Esophagus squamous epithelium (tissue), 5 donors: ENCODE results near the gene CSMD2. TPM values are rescaled to one million over a fixed set of nuclear protein-coding genes. Genes with fewer than 3 reads are reported as not detected.
"Not testable (repeated sequence)": the region's sequence is repeated elsewhere in the genome, so short reads cannot be mapped to it uniquely, and the experiment has no call there.

Source experiments
- DNase-seq: peaks from one replicate; lab custom pipeline; 2025; lab: John Stamatoyannopoulos, UW
- H3K27ac ChIP-seq, 4 donors: fragments of 200-600 bp; sonication (generic); one replicate each; pipeline ENCODE4 v1.5.1; 2016 to 2019; ENCODE audit warnings: mild to moderate bottlenecking in 1 of 4
- H3K27me3 ChIP-seq, 4 donors: fragments of 200-600 bp; sonication (generic); 1 replicate in 3 of 4; 2 replicates in 1 of 4; pipeline versions ENCODE4 v1.5.1 to v1.6.0; 2017 to 2021; ENCODE audit warnings: antibody characterized with exemption in 1 of 4
- H3K36me3 ChIP-seq, 3 donors: fragments of 200-600 bp; sonication (generic); one replicate each; pipeline ENCODE4 v1.5.1; 2016 to 2019
- H3K4me1 ChIP-seq, 3 donors: fragments of 200-600 bp; sonication (generic); one replicate each; pipeline ENCODE4 v1.5.1; 2017 to 2019
- H3K4me3 ChIP-seq, 4 donors: fragments of 200-600 bp; sonication (generic); 1 replicate in 3 of 4; 2 replicates in 1 of 4; pipeline ENCODE4 v1.5.1; 2016 to 2019; ENCODE audit warnings: mild to moderate bottlenecking in 2 of 4, moderate library complexity in 1 of 4
- H3K9me3 ChIP-seq, 3 donors: fragments of 200-600 bp; sonication (generic); one replicate each; pipeline ENCODE4 v1.5.1; 2016 to 2019
- POLR2A ChIP-seq, 4 donors: fragments of 450-650 bp; IDR thresholded peaks; one replicate each; pipeline ENCODE4 v1.6.1; 2017; ENCODE audit warnings: antibody characterized with exemption in 4 of 4, mild to moderate bottlenecking in 4 of 4, moderate library complexity in 3 of 4
- WGBS, 2 donors: methylation state at CpG; one replicate each; pipeline ENCODE4 v1.1.5; 2018; 5-methylcytosine and 5-hydroxymethylcytosine counted together
- intact Hi-C: fragments of 100-400 bp; cut with DNase I; formaldehyde crosslinking; loops from one replicate; pipeline ENCODE4 v1.15.0; 2022
- total RNA-seq, 4 donors: library from RNA; depleted of rRNA; stranded (reverse); fragments of >200 nt; gene quantifications; one replicate each; pipeline ENCODE4 v1.1.0, GENCODE V29; 2016
- TF ChIP-seq, protein P1 (sequence below), 6 experiments: fragments of 450-650 bp in 4 of 6; fragments of 200-600 bp in 2 of 6; sonication (generic) in 2 of 6; IDR thresholded peaks; one replicate each; pipeline ENCODE4 v1.5.1; 2016 to 2019; ENCODE audit warnings: antibody characterized with exemption in 6 of 6, mild to moderate bottlenecking in 4 of 6, moderate library complexity in 4 of 6
- donor health status: DM: yes; HTN: yes; CAD: no.

The CSMD2 gene
- total RNA-seq, 4 donors from 2014 or later, result under 0.01 to 0.13 TPM; not detected in 2

DNA sequence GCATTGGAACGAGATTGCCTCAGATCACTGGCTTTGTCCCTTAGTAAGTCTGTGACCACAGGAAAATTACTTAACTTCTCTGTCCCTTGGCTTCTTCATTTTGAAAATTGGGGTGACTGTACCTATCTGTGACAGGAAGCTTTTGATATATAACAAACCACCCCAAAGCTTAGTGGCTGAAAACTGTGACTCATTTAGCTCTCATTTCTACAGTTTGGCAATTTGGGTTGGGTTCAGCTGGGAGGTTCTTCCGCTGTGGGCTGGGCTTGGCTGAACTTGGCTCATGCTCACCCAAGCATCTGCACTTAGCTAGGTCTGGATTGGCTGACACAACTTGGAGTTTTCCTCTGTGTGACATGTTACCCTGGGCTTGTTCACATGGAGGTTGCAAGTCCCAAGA is 25.7 kb upstream of the CSMD2 start:
- Histone ChIP-seq H3K36me3 (no peaks in the 10 kb centered on the region), H3K4me1 (no peaks in the 10 kb centered on the region), H3K27me3 (peaks cover 0 to 54% (median 0%) of the 10 kb centered on the region in 4 donors), H3K27ac (no peak overlapping the region), H3K9me3 (peaks cover 0 to 5% (median 0%) of the 10 kb centered on the region in 3 donors), H3K4me3 (no peak overlapping the region)
- intact Hi-C loops, result no loop called here
- WGBS, 2 donors, result 63 to 64% methylated on average over 1 to 2 of the region's 2 CpGs
- DNase-seq, result no peak
- TF ChIP-seq, protein P1, sequence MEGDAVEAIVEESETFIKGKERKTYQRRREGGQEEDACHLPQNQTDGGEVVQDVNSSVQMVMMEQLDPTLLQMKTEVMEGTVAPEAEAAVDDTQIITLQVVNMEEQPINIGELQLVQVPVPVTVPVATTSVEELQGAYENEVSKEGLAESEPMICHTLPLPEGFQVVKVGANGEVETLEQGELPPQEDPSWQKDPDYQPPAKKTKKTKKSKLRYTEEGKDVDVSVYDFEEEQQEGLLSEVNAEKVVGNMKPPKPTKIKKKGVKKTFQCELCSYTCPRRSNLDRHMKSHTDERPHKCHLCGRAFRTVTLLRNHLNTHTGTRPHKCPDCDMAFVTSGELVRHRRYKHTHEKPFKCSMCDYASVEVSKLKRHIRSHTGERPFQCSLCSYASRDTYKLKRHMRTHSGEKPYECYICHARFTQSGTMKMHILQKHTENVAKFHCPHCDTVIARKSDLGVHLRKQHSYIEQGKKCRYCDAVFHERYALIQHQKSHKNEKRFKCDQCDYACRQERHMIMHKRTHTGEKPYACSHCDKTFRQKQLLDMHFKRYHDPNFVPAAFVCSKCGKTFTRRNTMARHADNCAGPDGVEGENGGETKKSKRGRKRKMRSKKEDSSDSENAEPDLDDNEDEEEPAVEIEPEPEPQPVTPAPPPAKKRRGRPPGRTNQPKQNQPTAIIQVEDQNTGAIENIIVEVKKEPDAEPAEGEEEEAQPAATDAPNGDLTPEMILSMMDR (IDR thresholded peaks at IDR 0.05), result no peak
- no peak for TF ChIP-seq POLR2A (IDR thresholded peaks at IDR 0.05)

DNA sequence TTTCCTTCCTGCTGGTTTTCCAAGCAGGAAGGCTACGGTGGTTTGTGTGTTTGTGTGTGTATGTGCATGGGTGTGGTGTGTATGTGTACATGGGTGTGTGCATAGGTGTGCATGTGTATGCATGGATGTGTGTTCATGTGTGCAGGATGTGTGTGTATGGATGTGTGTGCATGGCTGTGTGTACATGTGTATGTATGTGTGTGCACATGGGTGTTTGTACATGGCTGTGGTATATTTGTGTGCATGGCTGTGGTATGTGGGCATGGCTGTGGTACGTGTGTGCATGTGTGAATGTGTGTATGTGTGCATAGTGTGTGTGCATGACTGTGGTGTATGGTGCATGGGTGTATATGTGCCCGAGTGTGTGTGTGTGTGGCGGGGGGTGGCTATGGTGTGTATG is 24.0 kb upstream of the CSMD2 start:
- H3K27ac ChIP-seq, result no peak overlapping the region
- WGBS, 2 donors, result 55 to 59% methylated on average over 4 of the region's 4 CpGs

DNA sequence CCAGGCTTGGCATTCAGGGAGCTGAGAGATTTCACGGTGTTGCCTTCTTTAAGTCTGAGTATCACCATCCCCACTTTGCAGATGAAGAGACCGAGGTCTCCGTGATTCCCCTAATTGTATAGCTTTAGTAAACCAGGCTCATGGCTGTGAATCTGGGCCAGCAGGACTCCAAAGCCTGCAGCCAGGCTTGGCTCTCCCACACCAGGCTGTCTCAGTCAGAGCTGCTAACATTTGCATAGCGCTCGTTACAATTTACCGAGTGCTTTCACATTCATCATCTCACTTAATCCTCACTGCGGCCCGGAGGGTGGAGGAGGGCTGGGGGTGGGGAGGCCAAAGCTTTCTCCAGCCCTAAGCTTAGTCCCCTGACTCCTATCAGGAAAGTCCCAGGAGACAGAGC is 23.4 kb upstream of the CSMD2 start:
- Histone ChIP-seq H3K9me3 (peaks cover 0 to 5% (median 0%) of the 10 kb centered on the region in 3 donors), H3K27ac (no peak overlapping the region), H3K4me3 (no peak overlapping the region), H3K27me3 (peaks cover 0 to 66% (median 0%) of the 10 kb centered on the region in 4 donors), H3K36me3 (no peaks in the 10 kb centered on the region), H3K4me1 (no peaks in the 10 kb centered on the region)
- TF ChIP-seq POLR2A (IDR thresholded peaks at IDR 0.05), result no peak
- TF ChIP-seq, protein P1 (IDR thresholded peaks at IDR 0.05), result no peak
- DNase-seq, result no peak
- intact Hi-C loops, result no loop called here
- WGBS, 2 donors, result 11 to 27% methylated on average over 3 of the region's 8 CpGs

More for the DNA sequence above, 24.0 kb upstream of the CSMD2 start:
- intact Hi-C loops, result no loop called here
- no peak for DNase-seq
- no peak for TF ChIP-seq POLR2A (IDR thresholded peaks at IDR 0.05)
- TF ChIP-seq, protein P1 (IDR thresholded peaks at IDR 0.05), result no peak
- Histone ChIP-seq H3K27me3 (peaks cover 0 to 62% (median 0%) of the 10 kb centered on the region in 4 donors), H3K36me3 (no peaks in the 10 kb centered on the region), H3K4me3 (no peak overlapping the region), H3K9me3 (peaks cover 0 to 5% (median 0%) of the 10 kb centered on the region in 3 donors), H3K4me1 (no peaks in the 10 kb centered on the region)

DNA sequence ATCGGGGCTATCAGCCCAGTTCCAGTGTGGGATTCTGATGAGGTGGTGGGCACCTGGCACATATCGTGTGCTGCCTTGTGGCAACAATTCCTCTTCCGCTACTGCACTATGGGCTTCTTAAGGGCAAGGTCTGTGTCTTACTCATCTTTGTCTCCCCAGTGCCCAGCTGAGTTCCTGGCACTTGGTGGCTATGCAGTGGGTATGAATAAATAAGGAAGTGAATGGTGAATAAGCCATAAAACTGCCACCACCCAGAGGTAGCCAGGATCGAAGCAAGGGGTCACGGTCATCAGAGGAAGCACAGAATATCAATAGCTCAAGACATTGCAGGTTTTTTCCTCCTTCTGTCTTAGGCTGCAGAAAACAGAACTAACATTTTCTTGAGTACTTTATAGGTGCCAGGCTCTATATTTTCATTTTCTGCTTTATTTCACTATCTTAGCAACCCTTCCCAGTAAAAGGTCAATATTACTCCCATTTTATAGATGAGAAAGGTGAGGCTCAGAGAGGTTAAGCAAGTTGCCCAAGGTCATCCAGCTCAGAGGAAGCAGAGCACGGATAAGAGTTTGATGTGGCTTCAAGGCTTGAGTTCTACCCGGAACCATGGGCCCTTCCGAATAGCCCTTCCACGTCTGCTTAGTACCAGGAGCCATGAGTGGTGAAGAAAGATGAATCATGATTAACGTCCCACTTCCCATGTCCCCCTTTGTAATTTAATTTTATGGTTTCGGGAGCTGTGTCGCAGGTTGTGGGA is 21.9 kb upstream of the CSMD2 start:
- DNase-seq, result no peak
- WGBS, 2 donors, result 73 to 81% methylated on average over 12 of the region's 12 CpGs
- peaks cover 0 to 5% (median 0%) of the 10 kb centered on the region in 3 donors for H3K9me3 ChIP-seq
- TF ChIP-seq, protein P1 (IDR thresholded peaks at IDR 0.05), result no peak
- no peak for TF ChIP-seq POLR2A (IDR thresholded peaks at IDR 0.05)
- no peak overlapping the region for H3K27ac ChIP-seq
- H3K27me3 ChIP-seq, result peaks cover 0 to 75% (median 0%) of the 10 kb centered on the region in 4 donors
- no peak overlapping the region for H3K4me3 ChIP-seq
- no peaks in the 10 kb centered on the region for H3K36me3 ChIP-seq
- intact Hi-C loops, result no loop called here
- no peaks in the 10 kb centered on the region for H3K4me1 ChIP-seq

DNA sequence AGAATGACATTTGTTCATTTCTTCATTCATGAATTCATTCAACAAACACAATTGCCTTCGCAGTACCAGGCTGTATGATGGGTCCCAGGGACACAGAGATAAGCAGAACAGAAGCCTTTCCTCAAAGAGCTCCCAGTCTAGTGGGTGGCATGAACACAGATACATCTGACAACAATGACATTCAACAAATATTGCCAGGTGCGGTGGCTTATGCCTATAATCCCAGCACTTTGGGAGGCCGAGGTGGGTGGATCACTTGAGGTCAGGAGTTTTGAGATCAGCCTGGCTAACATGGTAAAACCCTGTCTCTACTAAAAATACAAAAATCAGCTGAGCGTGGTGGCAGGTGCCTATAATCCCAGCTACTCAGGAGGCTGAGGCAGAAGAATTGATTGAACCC is 18.4 kb upstream of the CSMD2 start:
- H3K4me1 ChIP-seq, intact Hi-C loops, DNase-seq, H3K27ac ChIP-seq, H3K36me3 ChIP-seq, H3K4me3 ChIP-seq, H3K9me3 ChIP-seq: not testable (repeated sequence)
- peaks cover 0 to 83% (median 0%) of the 10 kb centered on the region in 4 donors for H3K27me3 ChIP-seq
- WGBS, 2 donors, result 69 to 77% methylated on average over 4 of the region's 4 CpGs
